Measurements from ENCODE around the gene MMP21. TPM values are rescaled to one million over a fixed set of nuclear protein-coding genes. Genes with fewer than 3 reads are reported as not detected.
A peak's percentile ranks its signal among the peaks of the same experiment; 100 is the strongest.

The MMP21 gene
- polyA plus RNA-seq, 2 of the 4 experiments (the other 2 are of a cell fraction), result 0.04 TPM; not detected in 1

DNA sequence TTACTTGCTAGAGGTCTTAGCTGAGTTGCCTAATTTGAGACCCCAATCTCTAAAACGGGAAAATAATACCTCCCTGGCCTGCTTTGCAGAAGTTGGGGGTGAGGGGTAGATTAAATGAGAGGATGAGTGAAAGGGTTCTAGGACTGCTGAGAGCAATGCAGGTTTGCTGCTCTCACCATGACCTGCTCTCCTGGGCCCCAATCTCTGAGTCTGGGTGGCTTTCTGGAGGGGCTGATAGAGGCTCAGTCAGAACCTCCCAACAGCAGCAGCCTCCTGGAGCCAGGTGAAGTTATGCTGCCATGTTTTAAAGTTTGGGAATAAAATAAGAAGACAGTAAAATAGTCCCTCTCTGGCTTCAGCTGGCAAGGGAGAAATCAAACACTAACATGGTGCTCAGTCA lies 40.1 kb upstream of the MMP21 start (continued):
- TF ChIP-seq, protein P1, sequence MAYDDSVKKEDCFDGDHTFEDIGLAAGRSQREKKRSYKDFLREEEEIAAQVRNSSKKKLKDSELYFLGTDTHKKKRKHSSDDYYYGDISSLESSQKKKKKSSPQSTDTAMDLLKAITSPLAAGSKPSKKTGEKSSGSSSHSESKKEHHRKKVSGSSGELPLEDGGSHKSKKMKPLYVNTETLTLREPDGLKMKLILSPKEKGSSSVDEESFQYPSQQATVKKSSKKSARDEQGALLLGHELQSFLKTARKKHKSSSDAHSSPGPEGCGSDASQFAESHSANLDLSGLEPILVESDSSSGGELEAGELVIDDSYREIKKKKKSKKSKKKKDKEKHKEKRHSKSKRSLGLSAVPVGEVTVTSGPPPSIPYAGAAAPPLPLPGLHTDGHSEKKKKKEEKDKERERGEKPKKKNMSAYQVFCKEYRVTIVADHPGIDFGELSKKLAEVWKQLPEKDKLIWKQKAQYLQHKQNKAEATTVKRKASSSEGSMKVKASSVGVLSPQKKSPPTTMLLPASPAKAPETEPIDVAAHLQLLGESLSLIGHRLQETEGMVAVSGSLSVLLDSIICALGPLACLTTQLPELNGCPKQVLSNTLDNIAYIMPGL (CRISPR knock-in tag; IDR thresholded peaks at IDR 0.05; ENCODE audit: borderline replicate concordance), result no peak
- TF ChIP-seq SREBF2 (IDR thresholded peaks at IDR 0.05), result no peak

DNA sequence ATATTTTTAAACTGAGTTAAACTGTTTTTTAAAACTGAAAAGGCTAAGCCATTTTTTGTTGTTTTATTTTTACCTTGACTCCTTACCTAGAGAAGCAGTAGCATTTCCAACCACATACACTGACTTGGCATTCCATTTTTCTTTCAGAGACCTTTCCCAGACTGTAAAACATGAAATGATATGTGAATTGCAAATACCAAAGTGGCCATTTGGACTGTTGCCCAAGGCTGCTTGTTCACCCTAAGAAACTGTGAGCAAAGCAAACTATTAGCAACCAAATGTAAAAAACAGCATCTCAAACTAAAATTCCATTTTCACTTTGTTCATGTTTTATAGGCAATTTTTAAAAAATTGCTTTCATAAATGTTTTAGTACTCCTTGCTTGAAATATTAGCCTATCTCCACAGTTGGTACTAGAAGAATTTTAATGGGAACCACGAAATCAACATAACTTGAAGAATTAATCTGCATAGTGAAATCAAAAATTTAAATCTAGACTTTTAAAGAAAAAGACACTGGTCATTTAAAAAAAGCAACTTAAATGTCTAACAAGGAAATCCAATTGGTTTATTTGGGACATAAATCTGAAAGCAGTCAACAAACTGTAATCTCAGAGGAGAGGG lies 36.6 kb upstream of the MMP21 start:
- FAIRE-seq (no peak), DNase-seq (ENCODE audit: low read depth in 1 of 2, low spot score in 1 of 2) (peak in 1 of 2 experiments; percentile 22), ATAC-seq (no peak)
- no peaks in the 10 kb centered on the region for H3K9me3 ChIP-seq
- no peak overlapping the region for H3K4me3 ChIP-seq
- ChIA-PET CTCF (no interaction called here), POLR2A (no interaction called here)
- H3K27ac ChIP-seq, result no peak overlapping the region
- 82% methylated on average over 1 of the region's 1 CpG for WGBS (ENCODE audit: missing lambda C conversion rate)
- TF ChIP-seq EP300 (IDR thresholded peaks at IDR 0.05), result no peak
- H3K4me1 ChIP-seq, result no peaks in the 10 kb centered on the region
- H3K4me2 ChIP-seq, result no peak overlapping the region

DNA sequence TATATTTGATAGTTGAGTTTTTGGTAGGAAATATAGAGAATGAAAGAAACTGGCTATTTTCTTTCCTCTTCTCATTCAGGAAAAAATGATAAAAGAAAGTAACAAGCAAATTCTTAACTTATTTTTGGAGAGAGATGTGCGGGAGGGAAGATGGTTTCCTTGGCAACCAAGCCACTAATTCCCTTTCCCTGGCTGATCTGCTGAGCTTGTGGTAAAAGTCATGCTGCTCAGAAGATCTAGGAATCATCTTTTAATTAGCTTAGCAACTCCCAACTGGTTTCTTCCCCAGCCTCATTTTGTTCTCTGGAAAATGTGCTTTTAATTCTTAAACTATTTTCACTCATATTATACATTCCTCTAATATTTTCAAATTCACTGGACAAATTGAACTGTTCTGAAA lies 35.6 kb upstream of the MMP21 start:
- CTCF ChIA-PET, result no interaction called here
- DNase-seq (ENCODE audit: low read depth in 1 of 2, low spot score in 1 of 2) (no peak), ATAC-seq (no peak), FAIRE-seq (no peak)
- no peak overlapping the region for H3K4me3 ChIP-seq
- no peaks in the 10 kb centered on the region for H3K4me1 ChIP-seq
- H3K27ac ChIP-seq, result no peak overlapping the region
- H3K4me2 ChIP-seq, result no peak overlapping the region
- WGBS (ENCODE audit: missing lambda C conversion rate), result 83% methylated on average over 1 of the region's 1 CpG
- TF ChIP-seq, protein P1 (CRISPR knock-in tag; IDR thresholded peaks at IDR 0.05; ENCODE audit: borderline replicate concordance), result no peak
- TF ChIP-seq RAD21 (conservative IDR thresholded peaks at IDR 0.05 in 1 of 2, IDR thresholded peaks at IDR 0.05 in 1 of 2), result no peak
- no peak for TF ChIP-seq CBX2 (IDR thresholded peaks at IDR 0.05; ENCODE audit: borderline replicate concordance, low read depth)
- no peak for TF ChIP-seq GATA3 (IDR thresholded peaks at IDR 0.05; ENCODE audit: borderline replicate concordance)
- no peak for TF ChIP-seq POLR2AphosphoS2 (conservative IDR thresholded peaks at IDR 0.05; ENCODE audit: low read length)
- TF ChIP-seq KDM5A (IDR thresholded peaks at IDR 0.05), result no peak
- TF ChIP-seq EHF (CRISPR knock-in tag; IDR thresholded peaks at IDR 0.05), result no peak
- no peak for TF ChIP-seq SMC3 (IDR thresholded peaks at IDR 0.05)
- TF ChIP-seq FOXS1 (CRISPR knock-in tag; IDR thresholded peaks at IDR 0.05), result no peak
- TF ChIP-seq, protein P2, sequence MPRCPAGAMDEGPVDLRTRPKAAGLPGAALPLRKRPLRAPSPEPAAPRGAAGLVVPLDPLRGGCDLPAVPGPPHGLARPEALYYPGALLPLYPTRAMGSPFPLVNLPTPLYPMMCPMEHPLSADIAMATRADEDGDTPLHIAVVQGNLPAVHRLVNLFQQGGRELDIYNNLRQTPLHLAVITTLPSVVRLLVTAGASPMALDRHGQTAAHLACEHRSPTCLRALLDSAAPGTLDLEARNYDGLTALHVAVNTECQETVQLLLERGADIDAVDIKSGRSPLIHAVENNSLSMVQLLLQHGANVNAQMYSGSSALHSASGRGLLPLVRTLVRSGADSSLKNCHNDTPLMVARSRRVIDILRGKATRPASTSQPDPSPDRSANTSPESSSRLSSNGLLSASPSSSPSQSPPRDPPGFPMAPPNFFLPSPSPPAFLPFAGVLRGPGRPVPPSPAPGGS (IDR thresholded peaks at IDR 0.05), result no peak
- TF ChIP-seq HDAC2 (IDR thresholded peaks at IDR 0.05), result no peak
- TF ChIP-seq ZC3H11A (IDR thresholded peaks at IDR 0.05), result no peak
- no peak for TF ChIP-seq CBX8 (IDR thresholded peaks at IDR 0.05)
- TF ChIP-seq NPAS2 (CRISPR knock-in tag; IDR thresholded peaks at IDR 0.05; ENCODE audit: borderline replicate concordance), result no peak
- no peak for TF ChIP-seq TFCP2L1 (CRISPR knock-in tag; IDR thresholded peaks at IDR 0.05)
- TF ChIP-seq JUN (IDR thresholded peaks at IDR 0.05), result no peak
- TF ChIP-seq NFE2L2 (conservative IDR thresholded peaks at IDR 0.05; ENCODE audit: low read length), result no peak
- POLR2A ChIA-PET, result no interaction called here
- H3K9me3 ChIP-seq, result no peaks in the 10 kb centered on the region
